ENCODE measurements around the gene MID1.
"Not testable (repeated sequence)": the region's sequence is repeated elsewhere in the genome, so short reads cannot be mapped to it uniquely, and the experiment has no call there.

The MID1 gene

GRCh38 chrX:10617186-10617998, 3.0 kb downstream of the MID1 start:
- DNase-seq = peak; percentile 38

- DNase-seq = peak; percentile 46
Observed at GRCh38 chrX:10615931-10616774, 4.2 kb downstream of the MID1 start.

- no peak for DNase-seq
Observed at GRCh38 chrX:10612215-10612614, 8.2 kb downstream of the MID1 start.

- DNase-seq = no peak
Observed at GRCh38 chrX:10611441-10612090, 8.8 kb downstream of the MID1 start.

GRCh38 chrX:10608099-10608498, 12.3 kb downstream of the MID1 start:
- DNase-seq = no peak

- no peak for DNase-seq
Observed at GRCh38 chrX:10607233-10607632, 13.2 kb downstream of the MID1 start.

- no peak for DNase-seq
Observed at GRCh38 chrX:10603612-10604011, 16.8 kb downstream of the MID1 start.

- DNase-seq = no peak
Observed at GRCh38 chrX:10602646-10603045, 17.7 kb downstream of the MID1 start.

- DNase-seq = no peak
Observed at GRCh38 chrX:10600479-10600878, 19.9 kb downstream of the MID1 start.

- DNase-seq = no peak
Observed at GRCh38 chrX:10598540-10598939, 21.8 kb downstream of the MID1 start.

GRCh38 chrX:10597871-10598270, 22.5 kb downstream of the MID1 start:
- no peak for DNase-seq

GRCh38 chrX:10591363-10592335, 28.7 kb downstream of the MID1 start:
- no peak for DNase-seq

GRCh38 chrX:10589787-10590186, 30.6 kb downstream of the MID1 start:
- DNase-seq = not testable (repeated sequence)

GRCh38 chrX:10589098-10589497, 31.3 kb downstream of the MID1 start:
- DNase-seq = no peak

GRCh38 chrX:10584882-10585281, 35.5 kb downstream of the MID1 start:
- DNase-seq = not testable (repeated sequence)

GRCh38 chrX:10582945-10583344, 37.4 kb downstream of the MID1 start:
- DNase-seq = no peak

GRCh38 chrX:10582215-10582733, 38.1 kb downstream of the MID1 start:
- DNase-seq = no peak

GRCh38 chrX:10579112-10580011, 41.0 kb downstream of the MID1 start:
- DNase-seq = peak; percentile 44

- DNase-seq = no peak
Observed at GRCh38 chrX:10578527-10578926, 41.9 kb downstream of the MID1 start.

- DNase-seq = no peak
Observed at GRCh38 chrX:10577853-10578252, 42.5 kb downstream of the MID1 start.
